OCI-LY7 (cell line): ENCODE data around the gene PPP1R37. TPM values are rescaled to one million over a fixed set of nuclear protein-coding genes. Genes with fewer than 3 reads are reported as not detected.

ENCODE experiments used
- BruUV-seq: library from RNA; stranded (reverse); fragments of 400-500 nt; replicated peaks from 2 replicates; lab custom pipeline; 2021; lab: Mats Ljungman, UMichigan
- CTCF ChIA-PET: fragments of 300-600 bp; sonication (Branson Sonifier 250); formaldehyde crosslinking; loops from one replicate; lab custom pipeline; 2022; ENCODE audit warnings: antibody characterized with exemption; ENCODE audit not compliant: unreplicated experiment; lab: Charles Lee
- POLR2A ChIA-PET: fragments of 300-600 bp; sonication (Branson Sonifier 250); formaldehyde crosslinking; loops from one replicate; lab custom pipeline; 2022; ENCODE audit warnings: antibody characterized with exemption; lab: Charles Lee
- DNase-seq: peaks from one replicate; pipeline ENCODE4 v3.0.0-alpha.2; 2015; ENCODE audit warnings: low spot score
- H2AFZ ChIP-seq: fragments of 200-600 bp; sonication (generic), shearing (Covaris generic); 2 replicates; pipeline ENCODE4 v1.6.1; 2014; ENCODE audit warnings: mild to moderate bottlenecking, antibody characterized with exemption, low read length, moderate library complexity
- H3K27ac ChIP-seq: fragments of 200-600 bp; sonication (generic); 2 replicates; pipeline ENCODE4 v1.5.1; 2014; ENCODE audit warnings: mixed run types, low read depth, mild to moderate bottlenecking, moderate library complexity, low read length, inconsistent platforms; ENCODE audit not compliant: poor library complexity, severe bottlenecking
- H3K36me3 ChIP-seq: fragments of 200-600 bp; sonication (generic); 2 replicates; pipeline ENCODE4 v1.6.1; 2014; ENCODE audit warnings: mild to moderate bottlenecking, antibody characterized with exemption, low read length, moderate library complexity, mixed read lengths; ENCODE audit not compliant: insufficient read depth
- H3K4me1 ChIP-seq: fragments of 200-600 bp; sonication (generic); 2 replicates; pipeline ENCODE4 v1.5.1; 2014; ENCODE audit warnings: mild to moderate bottlenecking, low read length; ENCODE audit not compliant: insufficient read depth, poor library complexity, severe bottlenecking
- H3K4me2 ChIP-seq: fragments of 200-600 bp; sonication (generic); 2 replicates; pipeline ENCODE4 v1.6.1; 2014; ENCODE audit warnings: mild to moderate bottlenecking, low read length
- H3K4me3 ChIP-seq: fragments of 200-600 bp; sonication (generic); 2 replicates; pipeline ENCODE4 v1.5.1; 2014; ENCODE audit warnings: mild to moderate bottlenecking, low read depth, low read length; ENCODE audit not compliant: poor library complexity, severe bottlenecking
- H3K79me2 ChIP-seq: fragments of 200-600 bp; sonication (generic); 2 replicates; pipeline ENCODE4 v1.6.1; 2016; ENCODE audit warnings: low read depth, mild to moderate bottlenecking, low read length, moderate library complexity, mixed read lengths; ENCODE audit not compliant: insufficient read depth
- H3K9me2 ChIP-seq: fragments of 200-600 bp; sonication (generic); 2 replicates; pipeline ENCODE4 v1.6.1; 2016; ENCODE audit warnings: mild to moderate bottlenecking, low read length, mixed read lengths; ENCODE audit not compliant: insufficient read depth
- H3K9me3 ChIP-seq: fragments of 200-600 bp; sonication (generic); 2 replicates; pipeline ENCODE4 v1.6.1; 2014; ENCODE audit warnings: mild to moderate bottlenecking, mixed run types, low read length, mixed read lengths
- H4K20me1 ChIP-seq: fragments of 200-600 bp; sonication (generic); 2 replicates; pipeline ENCODE4 v1.6.1; 2014; ENCODE audit warnings: mild to moderate bottlenecking, antibody characterized with exemption, low read length, moderate library complexity, mixed read lengths; ENCODE audit not compliant: insufficient read depth
- CTCF ChIP-seq: fragments of 200-600 bp; sonication (generic); conservative IDR thresholded peaks from 2 replicates; pipeline ENCODE4 v1.5.1; 2014; ENCODE audit warnings: mild to moderate bottlenecking, antibody characterized with exemption, low read length, moderate library complexity, mixed read lengths
- EZH2phosphoT487 ChIP-seq: fragments of 200-600 bp; sonication (generic); IDR thresholded peaks from 2 replicates; pipeline ENCODE4 v1.6.1; 2018; ENCODE audit warnings: low read depth, borderline replicate concordance, mild to moderate bottlenecking, mixed run types, antibody characterized with exemption, low read length, moderate library complexity, mixed read lengths
- intact Hi-C: fragments of 100-400 bp; cut with micrococcal nuclease; formaldehyde crosslinking; loops from one replicate; pipeline ENCODE4 v1.10.0; 2022; ENCODE audit not compliant: unreplicated experiment
- total RNA-seq, 2 experiments: library from RNA; depleted of rRNA in 1 of 2; stranded (reverse); fragments of >200 nt in 1 of 2; shearing (Covaris generic) in 1 of 2; gene quantifications; 2 replicates each; pipeline ENCODE4 v1.2.3, GENCODE V29; 2014 to 2022

The PPP1R37 gene
- total RNA-seq, 2 experiments from 2014 or later = 24.7 to 48.6 TPM

DNA sequence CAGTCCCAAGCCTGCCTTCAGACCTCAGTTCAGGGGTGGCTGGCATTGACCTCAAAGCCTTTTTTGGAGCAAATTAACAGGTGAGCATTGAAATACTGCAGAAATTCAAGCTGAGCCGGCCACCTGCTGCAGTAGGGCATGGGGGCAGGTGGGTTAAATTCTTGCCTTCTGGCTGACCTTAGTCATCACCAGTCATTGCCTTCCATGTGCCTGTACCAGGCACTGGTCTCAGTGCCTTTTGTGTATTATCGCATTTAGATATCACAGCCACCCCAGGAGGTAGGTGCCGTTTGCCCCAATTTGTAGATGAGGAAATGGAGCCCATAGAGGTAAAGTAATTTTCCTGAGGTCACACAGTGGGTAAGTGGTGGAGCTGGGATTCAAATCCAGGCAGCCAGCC, 7.2 kb downstream of the PPP1R37 start:
- Histone ChIP-seq H3K4me1 (peaks cover 22% of the 10 kb centered on the region), H3K36me3 (peaks cover 33% of the 10 kb centered on the region), H3K4me3 (no peak overlapping the region), H3K79me2 (peaks cover 70% of the 10 kb centered on the region), H3K4me2 (no peak overlapping the region), H3K9me2 (no peaks in the 10 kb centered on the region), H3K9me3 (no peaks in the 10 kb centered on the region), H2AFZ (no peak overlapping the region), H4K20me1 (peaks cover 6% of the 10 kb centered on the region; the same call in 1 of the 2 replicates), H3K27ac (no peak overlapping the region)
- ChIA-PET CTCF (no interaction called here), POLR2A (no interaction called here)
- no peak for DNase-seq
- BruUV-seq = no TSS peak
- intact Hi-C loops = no loop called here
- TF ChIP-seq CTCF (no peak), EZH2phosphoT487 (no peak)

DNA sequence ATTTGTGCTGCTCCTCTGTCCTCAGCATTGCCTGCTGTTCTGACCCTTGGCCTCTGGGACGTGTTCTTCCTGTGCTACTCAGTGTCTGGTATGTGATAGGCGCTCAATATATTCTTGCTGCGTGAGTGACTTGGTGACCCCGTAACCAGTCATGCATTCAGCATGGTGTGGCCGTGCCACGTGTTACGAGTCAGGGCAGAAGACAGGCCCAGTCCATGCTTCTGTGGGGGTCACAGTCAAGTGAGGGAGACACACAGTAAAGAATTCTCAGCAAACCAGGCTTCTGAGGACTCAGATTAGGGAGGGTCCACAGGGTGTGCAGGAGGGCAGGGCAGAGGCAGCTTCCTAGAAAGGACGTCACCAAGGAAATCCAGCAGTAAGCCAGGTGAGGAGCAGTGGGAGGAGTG, 7.9 kb downstream of the PPP1R37 start:
- peaks cover 3% of the 10 kb centered on the region; the same call in 1 of the 2 replicates for H4K20me1 ChIP-seq
- H3K36me3 ChIP-seq = peaks cover 27% of the 10 kb centered on the region; the same call in 1 of the 2 replicates
- H3K4me1 ChIP-seq = peaks cover 17% of the 10 kb centered on the region
- peaks cover 64% of the 10 kb centered on the region for H3K79me2 ChIP-seq
- no peaks in the 10 kb centered on the region for H3K9me3 ChIP-seq
- TF ChIP-seq CTCF = no peak
- no peak for TF ChIP-seq EZH2phosphoT487
- no peak overlapping the region for H3K4me3 ChIP-seq
- H2AFZ ChIP-seq = no peak overlapping the region
- POLR2A ChIA-PET = interaction anchor here (0.5 kb wide), 1 partner anchor 57 kb away, joined by 4 read pairs; no protein-coding TSS in a partner anchor
- no peaks in the 10 kb centered on the region for H3K9me2 ChIP-seq
- no TSS peak for BruUV-seq
- DNase-seq = no peak
- intact Hi-C loops = no loop called here
- no peak overlapping the region for H3K4me2 ChIP-seq
- no peak overlapping the region for H3K27ac ChIP-seq
- CTCF ChIA-PET = no interaction called here

GRCh38 chr19:45101806-45102205, 8.8 kb downstream of the PPP1R37 start:
- Histone ChIP-seq H3K27ac (no peak overlapping the region), H3K9me2 (no peaks in the 10 kb centered on the region), H2AFZ (no peak overlapping the region), H3K36me3 (peaks cover 20% of the 10 kb centered on the region; the same call in 1 of the 2 replicates), H3K79me2 (peaks cover 54% of the 10 kb centered on the region), H3K4me3 (no peak overlapping the region), H4K20me1 (no peaks in the 10 kb centered on the region; the same call in 1 of the 2 replicates), H3K4me2 (no peak overlapping the region), H3K9me3 (no peaks in the 10 kb centered on the region), H3K4me1 (peaks cover 14% of the 10 kb centered on the region)
- no TSS peak for BruUV-seq
- intact Hi-C loops = no loop called here
- ChIA-PET POLR2A (no interaction called here), CTCF (interaction anchor here (0.6 kb wide), 1 partner anchor 85 kb away, joined by 5 read pairs; no protein-coding TSS in a partner anchor)
- TF ChIP-seq EZH2phosphoT487 = no peak
- TF ChIP-seq CTCF = no peak
- DNase-seq = no peak
